GM18861 (cell line): ENCODE measurements around the gene GJC2.

ENCODE experiments used
- ATAC-seq: cut with Tn5 transposase; IDR thresholded peaks from one replicate; pipeline ENCODE4 v1.9.1; 2021; ENCODE audit not compliant: unreplicated experiment

Gene GJC2

GRCh38 chr1:228144193-228144992, 5.3 kb upstream of the GJC2 start:
- ATAC-seq = no peak

- ATAC-seq = no peak
These were observed 4.8 kb upstream of the GJC2 start for GRCh38 chr1:228144993-228145343.

- ATAC-seq = no peak
These were observed 4.0 kb upstream of the GJC2 start for GRCh38 chr1:228145463-228146416.

GRCh38 chr1:228146417-228147150, 3.1 kb upstream of the GJC2 start:
- ATAC-seq = no peak

GRCh38 chr1:228147151-228147693, 2.5 kb upstream of the GJC2 start:
- no peak for ATAC-seq

GRCh38 chr1:228147768-228148167, 2.0 kb upstream of the GJC2 start:
- no peak for ATAC-seq

GRCh38 chr1:228148196-228148861, 1.4 kb upstream of the GJC2 start:
- no peak for ATAC-seq

GRCh38 chr1:228148935-228149405, 760 bp upstream of the GJC2 start:
- no peak for ATAC-seq

- ATAC-seq = no peak
These were observed 360 bp downstream of the GJC2 start for GRCh38 chr1:228150120-228150460.

GRCh38 chr1:228150461-228151179, 890 bp downstream of the GJC2 start:
- no peak for ATAC-seq

GRCh38 chr1:228151180-228151925, 1.6 kb downstream of the GJC2 start:
- ATAC-seq = no peak

- ATAC-seq = no peak
These were observed 2.6 kb downstream of the GJC2 start for GRCh38 chr1:228152097-228152917.

- ATAC-seq = no peak
These were observed 3.2 kb downstream of the GJC2 start for GRCh38 chr1:228152918-228153258.

GRCh38 chr1:228154021-228154669, 4.4 kb downstream of the GJC2 start:
- no peak for ATAC-seq

GRCh38 chr1:228154670-228155571, 5.2 kb downstream of the GJC2 start:
- ATAC-seq = no peak

- no peak for ATAC-seq
These were observed 6.1 kb downstream of the GJC2 start for GRCh38 chr1:228155596-228156514.
